Hematopoietic multipotent progenitor cell treated with erythropoietin and hydrocortisone succinate and interleukin-3 and kit ligand, for 6 days (in vitro differentiated cells): ENCODE measurements around the gene TM9SF1.

Experiments
- DNase-seq: peaks from one replicate; pipeline ENCODE4 v3.0.0-alpha.2; 2015

The TM9SF1 gene

DNA sequence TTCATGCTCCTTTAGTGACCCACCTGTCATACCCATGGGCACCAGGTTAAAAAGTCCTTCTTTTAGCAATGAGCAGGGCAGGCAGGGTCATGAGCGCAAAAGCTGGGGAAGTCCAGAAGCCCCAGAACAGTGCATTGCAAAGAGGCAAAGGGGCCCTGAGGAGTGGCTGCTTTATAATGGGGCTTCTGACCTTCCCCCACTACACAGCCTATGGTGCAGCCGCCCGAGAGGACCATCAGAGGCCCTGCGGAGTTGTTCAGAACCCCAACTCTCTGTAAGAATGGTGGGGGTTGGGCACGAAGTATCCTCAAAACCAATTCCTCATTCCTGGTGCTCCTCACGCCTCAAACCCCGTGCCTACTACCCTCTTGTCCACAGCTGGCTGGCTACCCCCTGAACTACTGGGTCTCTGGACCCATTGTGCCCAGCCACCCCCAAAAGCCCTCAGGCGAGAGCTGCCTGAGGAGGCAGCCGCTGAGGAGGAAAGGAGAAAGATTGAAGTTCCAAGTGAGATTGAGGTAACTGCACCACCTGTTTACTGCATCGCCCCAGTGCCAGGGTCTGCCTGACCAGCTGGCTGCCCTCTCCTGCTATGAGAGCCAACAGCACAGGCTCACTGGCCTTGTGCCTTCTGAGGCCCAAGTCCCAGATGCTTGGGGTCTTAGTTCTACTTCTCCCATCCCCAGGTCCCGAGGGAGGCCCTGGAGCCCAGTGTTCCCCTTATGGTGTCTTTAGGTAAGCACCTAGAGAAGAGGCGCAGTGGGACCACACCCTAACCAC, 16.7 kb downstream of the TM9SF1 start:
- no peak for DNase-seq

DNA sequence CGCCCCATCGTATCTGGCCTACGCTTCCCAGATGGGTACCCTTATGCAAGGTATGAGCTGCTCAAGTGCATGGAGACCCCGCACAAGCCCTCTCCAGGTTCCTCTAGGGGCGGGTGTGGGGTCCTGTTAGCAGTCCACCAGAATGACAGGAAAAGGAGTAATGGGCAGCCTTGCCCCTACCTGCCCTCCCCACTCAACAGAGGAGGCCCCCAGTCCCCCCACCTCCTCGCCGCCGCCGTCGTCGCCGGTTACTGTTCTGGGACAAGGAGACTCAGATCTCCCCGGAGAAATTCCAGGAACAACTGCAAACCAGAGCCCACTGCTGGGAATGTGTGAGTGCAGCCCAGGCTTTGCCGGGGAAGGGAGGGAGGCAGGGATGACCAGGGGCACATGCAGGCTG, 17.4 kb downstream of the TM9SF1 start:
- DNase-seq: no peak

DNA sequence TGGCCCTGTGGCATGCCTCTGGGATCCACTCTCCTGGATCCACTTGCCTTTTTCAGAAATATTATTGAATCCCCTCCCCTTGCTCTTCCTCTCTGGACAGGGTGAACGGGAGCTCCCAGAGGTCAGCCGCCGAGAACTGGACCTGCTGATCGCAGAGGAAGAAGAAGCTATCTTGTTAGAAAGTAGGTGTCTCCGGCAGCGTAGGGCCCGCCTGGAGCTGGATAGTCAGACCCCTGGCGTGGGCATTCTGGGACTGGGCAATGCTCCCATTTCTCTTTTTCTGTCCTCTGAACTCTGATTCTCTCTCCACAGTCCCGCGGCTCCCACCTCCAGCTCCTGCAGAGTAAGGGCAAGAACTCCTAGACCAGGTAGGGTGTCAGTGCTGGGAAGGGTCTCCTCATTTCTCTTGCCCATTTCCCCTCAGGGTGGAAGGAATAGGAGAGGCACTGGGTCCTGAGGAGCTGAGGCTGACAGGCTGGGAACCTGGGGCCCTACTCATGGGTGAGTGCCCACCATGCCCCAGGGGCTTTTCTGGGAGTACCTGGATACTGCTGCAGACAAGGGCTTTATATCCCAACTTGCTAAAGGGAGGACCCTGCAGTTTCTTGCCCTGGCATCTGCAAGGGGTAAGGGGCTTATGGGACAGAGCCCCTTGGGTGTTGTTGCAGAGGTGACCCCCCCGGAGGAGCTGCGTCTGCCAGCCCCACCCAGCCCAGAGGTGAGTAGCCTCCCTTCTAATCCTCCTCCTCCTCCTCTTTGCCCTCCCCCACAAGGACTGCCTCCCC, 18.0 kb downstream of the TM9SF1 start:
- no peak for DNase-seq

DNA sequence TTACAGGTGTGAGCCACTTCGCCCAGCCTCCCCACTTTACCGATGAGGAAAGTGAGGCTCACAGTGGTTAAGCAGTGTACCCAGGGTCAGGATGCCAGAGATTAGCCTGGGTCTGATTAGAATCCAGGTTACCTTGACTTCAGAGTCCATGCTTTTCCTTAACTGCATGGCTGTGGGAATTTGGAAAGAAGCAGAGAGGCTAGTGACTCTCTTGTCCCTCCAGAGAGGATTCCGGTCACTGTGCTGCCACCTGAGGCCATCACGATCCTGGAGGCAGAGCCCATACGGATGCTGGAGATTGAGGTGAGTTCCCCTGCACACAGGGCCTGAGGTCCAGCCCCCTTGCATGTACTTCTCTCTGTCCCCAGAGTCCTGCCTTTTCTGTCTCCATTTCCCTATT, 18.6 kb downstream of the TM9SF1 start:
- DNase-seq: no peak

DNA sequence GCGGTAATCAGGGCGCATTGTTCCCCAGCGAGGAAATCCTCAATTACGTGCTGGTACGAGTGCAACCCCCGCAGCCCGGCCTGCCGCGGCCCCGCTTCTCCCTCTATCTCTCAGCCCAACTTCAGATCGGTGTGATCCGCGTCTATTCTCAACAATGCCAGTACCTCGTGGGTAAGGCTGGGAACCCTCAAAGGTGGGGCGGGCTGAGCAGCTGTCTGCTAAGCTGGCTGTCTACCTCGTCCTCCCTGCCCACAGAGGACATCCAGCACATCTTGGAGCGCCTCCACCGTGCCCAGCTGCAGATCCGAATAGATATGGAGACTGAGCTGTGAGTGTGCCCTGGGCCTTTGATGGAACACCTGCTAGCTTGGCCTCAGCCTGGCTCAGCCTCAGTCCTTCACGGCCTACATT, 22.4 kb downstream of the TM9SF1 start:
- DNase-seq: no peak

DNA sequence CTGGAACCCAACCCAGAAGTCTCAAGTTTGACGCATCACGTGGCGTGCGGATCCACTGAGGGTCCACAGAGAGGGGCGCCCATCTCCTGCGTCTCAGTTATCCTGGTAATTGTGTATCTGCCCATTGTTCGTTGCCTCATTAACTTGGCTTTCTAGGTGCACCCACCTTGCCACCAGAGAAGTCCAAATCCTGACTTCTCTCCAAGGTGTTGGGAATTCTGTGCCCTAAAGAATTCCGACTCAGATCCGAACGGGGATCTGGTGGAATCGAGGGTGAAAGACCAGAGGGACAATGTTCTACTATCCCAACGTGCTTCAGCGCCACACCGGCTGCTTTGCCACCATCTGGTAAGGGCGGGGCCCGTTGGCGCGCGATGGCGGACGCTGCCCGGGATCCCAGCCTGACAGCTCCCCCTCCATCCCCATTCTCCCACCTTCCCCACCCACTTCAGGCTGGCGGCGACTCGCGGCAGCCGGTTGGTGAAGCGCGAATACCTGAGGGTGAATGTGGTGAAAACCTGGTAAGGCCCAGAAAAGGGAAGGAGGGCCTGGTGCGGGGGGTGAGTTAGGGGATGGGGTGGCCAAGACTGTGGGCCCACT, 22.9 kb downstream of the TM9SF1 start:
- peak; percentile 49 for DNase-seq

DNA sequence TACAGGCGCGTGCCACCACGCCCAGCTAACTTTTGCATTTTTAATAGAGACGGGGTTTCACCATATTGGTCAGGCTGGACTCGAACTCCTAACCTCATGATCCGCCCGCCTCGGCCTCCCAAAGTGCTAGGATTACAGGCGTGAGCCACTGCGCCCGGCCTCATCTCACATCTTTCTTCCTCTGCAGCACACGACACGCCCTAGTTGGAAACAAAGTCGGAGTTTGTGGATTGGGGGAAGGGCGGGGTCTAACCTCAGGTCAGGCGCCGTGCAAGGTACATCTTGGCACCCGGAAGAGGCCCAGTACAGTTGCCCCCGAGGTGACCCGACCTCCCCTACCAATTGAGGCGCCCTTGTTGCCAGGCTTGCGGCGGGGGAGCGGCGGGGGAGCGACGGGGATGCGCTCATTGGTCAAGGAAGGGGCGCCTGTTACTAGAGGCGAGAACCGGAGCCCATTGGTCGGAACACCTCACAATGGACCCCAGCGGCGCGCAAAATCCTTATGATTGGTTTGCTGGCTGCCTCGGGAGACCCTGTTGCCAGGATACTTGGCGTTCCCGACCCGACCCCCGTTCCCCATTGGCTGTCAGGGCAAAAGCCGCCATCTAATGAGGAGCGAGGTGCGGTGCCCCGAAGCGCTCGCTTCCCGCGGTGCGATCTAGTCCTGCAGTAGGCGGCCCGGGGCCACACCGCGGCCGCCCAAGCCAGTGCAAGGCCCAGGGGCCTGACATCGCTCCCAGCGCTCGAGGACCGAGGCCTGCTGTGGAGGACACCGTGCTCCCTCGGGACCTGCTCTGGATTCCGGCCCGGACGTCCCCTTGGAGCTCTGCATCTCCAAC, 23.6 kb downstream of the TM9SF1 start, which contains the start of gene REC8:
Gene REC8 (plus strand): TSS at position 659 of the 839 bp plus-strand sequence. CDS start 473 bp downstream, outside the sequence.
- DNase-seq: peak; percentile 98

DNA sequence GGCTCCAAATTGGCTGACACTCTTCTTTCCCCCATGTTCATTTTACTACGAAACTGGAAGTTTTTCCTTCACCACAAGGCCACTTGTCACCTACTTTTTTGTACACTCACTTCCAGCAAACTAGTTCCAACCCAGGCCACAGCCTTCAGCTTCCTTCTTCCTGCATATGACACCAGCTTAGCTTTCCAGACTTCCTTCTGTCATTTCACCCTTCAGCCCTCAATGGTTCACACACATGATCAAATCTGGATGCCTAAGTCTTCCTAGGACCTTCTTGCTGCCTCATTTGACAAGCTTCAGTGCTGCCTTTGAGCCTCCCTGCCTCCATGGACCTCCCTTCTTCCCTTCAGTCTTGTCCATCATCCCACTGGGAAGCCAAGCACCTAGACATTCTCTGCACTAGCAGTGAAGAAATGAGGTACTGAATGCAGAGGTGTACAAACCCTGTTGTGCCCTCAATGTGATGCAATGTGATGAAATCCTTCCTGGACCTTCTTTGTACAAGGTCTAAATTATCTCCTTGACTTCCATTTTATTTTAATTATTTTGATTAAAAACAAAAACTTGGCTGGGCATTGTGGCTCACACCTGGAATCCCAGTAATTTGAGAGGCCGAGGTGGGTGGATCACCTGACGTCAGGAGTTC, 27.6 kb downstream of the TM9SF1 start:
- no peak for DNase-seq

DNA sequence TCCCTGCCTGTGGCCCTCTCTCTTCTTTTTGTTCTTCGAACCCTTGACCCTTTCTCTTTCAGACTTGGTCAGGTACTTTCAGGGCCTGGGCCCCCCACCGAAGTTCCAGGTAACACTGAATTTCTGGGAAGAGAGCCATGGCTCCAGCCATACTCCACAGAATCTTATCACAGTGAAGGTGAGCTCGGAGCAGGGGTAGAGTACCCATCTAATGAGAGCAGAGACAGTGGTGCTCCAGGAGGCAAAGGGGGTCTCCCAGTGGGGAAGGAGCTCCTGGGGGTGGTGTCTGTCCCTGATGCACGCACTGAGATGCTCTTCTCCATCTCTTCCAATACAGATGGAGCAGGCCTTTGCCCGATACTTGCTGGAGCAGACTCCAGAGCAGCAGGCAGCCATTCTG, 29.5 kb downstream of the TM9SF1 start:
- no peak for DNase-seq

DNA sequence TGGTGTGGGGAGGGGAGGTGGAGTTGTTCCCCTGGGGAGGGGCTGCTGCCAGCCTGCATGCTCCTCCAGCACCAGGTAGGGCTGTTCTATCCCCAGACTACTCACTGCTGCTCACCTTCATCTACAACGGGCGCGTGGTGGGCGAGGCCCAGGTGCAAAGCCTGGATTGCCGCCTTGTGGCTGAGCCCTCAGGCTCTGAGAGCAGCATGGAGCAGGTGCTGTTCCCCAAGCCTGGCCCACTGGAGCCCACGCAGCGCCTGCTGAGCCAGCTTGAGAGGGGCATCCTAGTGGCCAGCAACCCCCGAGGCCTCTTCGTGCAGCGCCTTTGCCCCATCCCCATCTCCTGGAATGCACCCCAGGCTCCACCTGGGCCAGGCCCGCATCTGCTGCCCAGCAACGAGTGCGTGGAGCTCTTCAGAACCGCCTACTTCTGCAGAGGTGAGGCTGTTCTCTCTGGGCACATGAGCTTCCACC, 30.7 kb downstream of the TM9SF1 start:
- no peak for DNase-seq

DNA sequence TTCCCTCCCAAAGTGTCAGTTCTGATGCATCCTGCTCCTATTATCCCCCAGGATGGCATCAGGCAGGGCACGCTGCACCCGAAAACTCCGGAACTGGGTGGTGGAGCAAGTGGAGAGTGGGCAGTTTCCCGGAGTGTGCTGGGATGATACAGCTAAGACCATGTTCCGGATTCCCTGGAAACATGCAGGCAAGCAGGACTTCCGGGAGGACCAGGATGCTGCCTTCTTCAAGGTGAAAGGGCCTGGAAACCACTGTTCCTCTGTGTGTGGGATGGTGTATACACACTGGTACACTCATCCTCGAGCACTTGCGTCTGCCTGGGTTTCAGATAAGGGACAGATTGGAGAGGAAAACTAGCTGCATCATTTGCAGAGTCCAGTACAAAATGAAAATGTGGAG, 33.1 kb downstream of the TM9SF1 start:
- no peak for DNase-seq

DNA sequence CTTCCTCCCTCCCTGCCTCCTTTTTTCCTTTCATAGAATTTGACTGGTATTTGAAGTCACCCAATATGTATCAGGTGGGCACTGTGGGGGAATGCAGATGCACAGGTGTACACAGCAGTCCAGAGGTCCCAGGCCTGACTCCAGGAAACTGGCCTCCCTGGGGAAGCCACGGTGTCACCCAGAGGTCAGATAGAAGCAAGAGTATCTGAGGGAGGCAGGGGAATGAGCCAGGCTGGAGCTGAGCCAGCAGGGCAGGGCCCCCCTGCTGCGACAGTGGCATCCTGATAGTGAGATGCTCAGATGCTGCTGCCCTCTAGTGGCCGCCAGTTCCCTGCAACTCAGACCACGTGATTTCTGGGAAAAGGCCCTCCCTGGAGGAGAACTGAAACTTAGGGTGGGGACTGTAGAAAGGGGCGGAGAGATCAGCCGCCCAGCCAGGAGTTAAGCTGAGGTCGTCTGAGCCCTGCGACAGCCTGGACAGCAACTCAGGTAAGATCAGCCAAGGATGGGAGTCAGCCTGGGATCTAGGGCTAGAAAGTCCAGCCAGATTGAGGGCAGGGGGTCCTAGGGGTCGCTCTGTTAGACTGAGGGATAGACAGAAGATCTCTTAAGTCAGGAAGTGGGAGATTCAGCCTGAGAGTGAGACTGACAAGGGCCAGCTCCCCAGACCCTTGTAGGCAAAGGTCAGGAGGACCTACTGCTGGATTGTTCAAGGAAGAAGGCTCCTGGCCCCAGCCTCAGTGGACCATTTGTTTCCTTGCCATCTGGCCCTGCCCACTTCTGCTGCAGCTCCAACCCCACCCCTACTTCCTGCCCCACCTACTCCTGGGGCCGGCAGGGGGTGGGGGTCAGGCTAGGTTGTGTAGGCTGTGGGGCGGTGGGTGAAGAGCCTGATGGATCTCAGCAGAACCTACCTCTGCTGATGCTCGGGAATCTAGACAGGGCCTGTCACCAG, 34.1 kb downstream of the TM9SF1 start, which contains the start of gene IRF9:
Gene IRF9 (plus strand): TSS at position 416 of the 955 bp plus-strand sequence. CDS start 880 bp downstream, outside the sequence.
- DNase-seq: peak; percentile 98

DNA sequence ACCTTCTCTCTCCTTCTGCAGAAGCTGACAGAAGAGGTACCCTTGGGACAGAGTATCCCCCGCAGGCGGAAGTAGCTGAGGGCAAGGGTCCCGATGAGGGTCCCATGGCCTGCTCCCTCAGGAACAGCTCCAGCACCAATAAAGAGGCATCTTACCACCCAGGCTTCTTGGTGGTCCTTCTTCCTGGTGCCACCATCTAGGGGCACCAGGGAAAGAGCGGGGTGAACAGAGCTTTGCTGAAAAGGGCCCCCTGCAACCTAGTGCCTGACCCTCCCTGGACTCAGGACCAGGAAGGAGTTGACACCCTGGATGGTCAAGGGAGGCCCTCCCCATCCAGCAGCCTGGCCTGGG, 34.8 kb downstream of the TM9SF1 start:
- DNase-seq: no peak

DNA sequence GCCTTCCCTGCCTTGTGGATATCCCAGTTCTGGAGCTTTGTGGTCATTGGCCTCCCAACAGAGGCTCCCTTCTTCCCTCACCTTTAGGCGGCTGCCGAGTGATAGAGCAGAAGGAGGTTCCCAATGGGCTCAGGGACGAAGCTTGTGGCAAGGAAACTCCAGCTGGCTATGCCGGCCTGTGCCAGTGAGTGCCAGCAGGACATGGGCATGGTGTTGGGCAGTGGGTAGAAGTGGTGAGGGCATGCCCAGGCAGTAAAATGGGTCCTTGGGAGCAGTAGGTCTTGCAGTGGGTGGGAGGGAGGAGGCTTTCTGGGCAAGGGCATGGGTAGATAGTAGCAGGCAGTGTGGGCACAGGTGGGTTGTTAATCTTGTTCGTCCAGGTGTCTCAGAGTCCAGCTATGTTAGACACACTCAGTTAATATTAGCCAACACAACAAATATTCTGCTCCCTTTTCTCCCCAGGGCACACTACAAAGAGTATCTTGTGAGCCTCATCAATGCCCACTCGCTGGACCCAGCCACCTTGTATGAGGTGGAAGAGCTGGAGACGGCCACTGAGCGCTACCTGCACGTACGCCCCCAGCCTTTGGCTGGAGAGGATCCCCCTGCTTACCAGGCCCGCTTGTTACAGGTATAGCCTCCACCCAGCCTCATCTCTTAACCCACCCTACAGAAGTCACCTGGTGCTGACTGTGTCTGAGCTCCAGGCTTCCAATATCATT, 35.3 kb downstream of the TM9SF1 start:
- no peak for DNase-seq

DNA sequence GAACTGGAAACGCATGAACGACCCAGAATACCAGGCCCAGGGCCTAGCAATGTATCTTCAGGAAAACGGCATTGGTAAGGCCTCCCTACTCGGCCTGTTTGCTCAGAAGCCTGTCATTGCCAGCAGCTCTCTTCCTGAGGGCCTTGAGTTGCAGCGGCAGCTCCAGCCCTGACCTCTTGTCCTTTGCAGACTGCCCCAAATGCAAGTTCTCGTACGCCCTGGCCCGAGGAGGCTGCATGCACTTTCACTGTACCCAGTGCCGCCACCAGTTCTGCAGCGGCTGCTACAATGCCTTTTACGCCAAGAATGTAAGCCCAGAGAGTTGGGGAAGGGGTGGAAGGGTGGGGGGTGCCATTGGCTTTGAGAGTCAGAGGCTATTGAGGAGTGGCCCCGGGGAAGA, 37.9 kb downstream of the TM9SF1 start:
- DNase-seq: no peak

DNA sequence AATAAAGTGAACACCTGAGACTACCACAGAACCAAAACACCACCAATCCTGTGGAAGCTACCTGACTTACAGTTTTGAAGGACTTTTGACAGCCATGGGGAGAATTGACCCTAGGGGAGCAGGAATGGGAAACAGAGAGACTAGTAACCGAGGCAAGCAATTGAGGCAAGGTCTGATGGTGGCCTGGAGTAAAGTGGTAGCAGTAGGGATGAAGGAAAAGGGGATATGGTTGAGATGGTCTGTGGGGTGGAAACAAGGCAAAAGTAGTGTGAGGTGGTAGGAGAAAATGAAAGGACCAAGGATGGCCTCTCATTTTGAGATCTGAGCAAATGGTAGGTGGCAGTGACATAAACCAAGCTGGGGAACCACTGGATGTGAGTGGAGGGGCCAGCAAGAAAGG, 38.4 kb downstream of the TM9SF1 start:
- no peak for DNase-seq

DNA sequence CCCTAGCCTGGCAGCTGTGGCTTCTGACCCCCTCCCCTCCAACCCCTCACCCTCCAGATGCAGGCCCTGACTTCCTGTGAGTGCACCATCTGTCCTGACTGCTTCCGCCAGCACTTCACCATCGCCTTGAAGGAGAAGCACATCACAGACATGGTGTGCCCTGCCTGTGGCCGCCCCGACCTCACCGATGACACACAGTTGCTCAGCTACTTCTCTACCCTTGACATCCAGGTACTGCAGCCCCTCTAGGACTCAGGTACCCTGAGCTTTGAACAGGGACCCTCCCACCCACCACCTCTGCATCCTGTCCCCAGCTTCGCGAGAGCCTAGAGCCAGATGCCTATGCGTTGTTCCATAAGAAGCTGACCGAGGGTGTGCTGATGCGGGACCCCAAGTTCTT, 40.1 kb downstream of the TM9SF1 start:
- no peak for DNase-seq

DNA sequence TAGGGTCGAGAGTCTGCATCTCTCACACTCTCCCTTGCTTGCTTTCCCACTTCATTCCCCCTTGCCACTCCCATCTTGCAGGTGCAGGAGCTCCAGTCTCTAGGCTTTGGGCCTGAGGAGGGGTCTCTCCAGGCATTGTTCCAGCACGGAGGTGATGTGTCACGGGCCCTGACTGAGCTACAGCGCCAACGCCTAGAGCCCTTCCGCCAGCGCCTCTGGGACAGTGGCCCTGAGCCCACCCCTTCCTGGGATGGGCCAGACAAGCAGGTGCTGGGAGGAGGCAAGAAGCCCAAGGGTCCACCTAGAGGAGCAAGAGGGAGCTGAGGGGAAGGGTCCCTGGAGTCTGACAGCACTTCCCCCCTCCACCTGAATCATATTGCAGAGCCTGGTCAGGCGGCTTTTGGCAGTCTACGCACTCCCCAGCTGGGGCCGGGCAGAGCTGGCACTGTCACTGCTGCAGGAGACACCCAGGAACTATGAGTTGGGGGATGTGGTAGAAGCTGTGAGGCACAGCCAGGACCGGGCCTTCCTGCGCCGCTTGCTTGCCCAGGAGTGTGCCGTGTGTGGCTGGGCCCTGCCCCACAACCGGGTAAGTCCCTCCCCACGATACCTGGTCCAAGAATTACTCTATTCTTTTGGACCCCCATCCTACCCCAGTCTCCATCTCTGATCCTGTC, 43.7 kb downstream of the TM9SF1 start:
- DNase-seq: no peak

DNA sequence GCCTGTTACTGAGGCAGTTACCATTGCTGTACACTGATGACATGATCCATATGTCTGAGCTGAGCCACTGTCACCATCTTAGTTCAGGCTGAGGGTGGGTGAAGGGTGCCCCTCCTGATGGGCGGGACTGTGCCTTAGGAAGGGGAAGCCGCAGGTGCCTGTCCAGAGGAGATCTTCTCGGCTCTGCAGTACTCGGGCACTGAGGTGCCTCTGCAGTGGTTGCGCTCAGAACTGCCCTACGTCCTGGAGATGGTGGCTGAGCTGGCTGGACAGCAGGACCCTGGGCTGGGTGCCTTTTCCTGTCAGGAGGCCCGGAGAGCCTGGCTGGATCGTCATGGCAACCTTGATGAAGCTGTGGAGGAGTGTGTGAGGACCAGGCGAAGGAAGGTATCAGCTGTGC, 44.2 kb downstream of the TM9SF1 start:
- no peak for DNase-seq

DNA sequence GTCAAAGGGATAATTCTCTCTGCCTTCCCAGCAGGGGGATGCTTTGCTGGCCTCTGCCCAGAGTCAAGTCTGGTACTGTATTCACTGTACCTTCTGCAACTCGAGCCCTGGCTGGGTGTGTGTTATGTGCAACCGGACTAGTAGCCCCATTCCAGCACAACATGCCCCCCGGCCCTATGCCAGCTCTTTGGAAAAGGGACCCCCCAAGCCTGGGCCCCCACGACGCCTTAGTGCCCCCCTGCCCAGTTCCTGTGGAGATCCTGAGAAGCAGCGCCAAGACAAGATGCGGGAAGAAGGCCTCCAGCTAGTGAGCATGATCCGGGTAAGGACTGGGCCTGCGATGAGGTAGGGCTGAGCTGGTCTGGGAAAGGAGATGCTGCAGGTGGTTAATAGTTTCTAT, 44.7 kb downstream of the TM9SF1 start:
- no peak for DNase-seq
